Astrocyte (in vitro differentiated cells and primary cell): Measurements from ENCODE around the gene SBK3. TPM values are rescaled to one million over a fixed set of nuclear protein-coding genes. Genes with fewer than 3 reads are reported as not detected.
"Not testable (repeated sequence)": the region's sequence is repeated elsewhere in the genome, so short reads cannot be mapped to it uniquely, and the experiment has no call there.

Experiments used
- DNase-seq: peaks from one replicate; pipeline ENCODE4 v3.0.0-alpha.2; 2010; ENCODE audit warnings: low read depth
- FAIRE-seq: peaks from 2 replicates; lab custom pipeline; 2011; peaks lifted over from hg19 to GRCh38; lab: Jason Lieb, UNC
- H2AFZ ChIP-seq: 2 replicates; pipeline ENCODE4 v1.6.0; 2012; ENCODE audit warnings: low read depth, low read length, inconsistent platforms
- H3K27ac ChIP-seq: 2 replicates; pipeline ENCODE4 v1.5.1; 2011; ENCODE audit warnings: low read depth, low read length, inconsistent platforms
- H3K27me3 ChIP-seq: 2 replicates; pipeline ENCODE4 v1.6.0; 2011; ENCODE audit warnings: low read length, inconsistent platforms; ENCODE audit not compliant: insufficient read depth
- H3K36me3 ChIP-seq: 2 replicates; pipeline ENCODE4 v1.5.1; 2011; ENCODE audit warnings: low read length, inconsistent platforms; ENCODE audit not compliant: insufficient read depth
- H3K4me1 ChIP-seq: 2 replicates; pipeline ENCODE4 v1.5.1; 2011; ENCODE audit warnings: low read length, inconsistent platforms; ENCODE audit not compliant: insufficient read depth
- H3K4me2 ChIP-seq: 2 replicates; pipeline ENCODE4 v1.6.0; 2012; ENCODE audit warnings: low read length, inconsistent platforms
- H3K4me3 ChIP-seq: 2 replicates; pipeline ENCODE4 v1.5.1; 2011; ENCODE audit warnings: low read depth, mild to moderate bottlenecking, low read length, inconsistent platforms; ENCODE audit not compliant: insufficient read depth
- H3K79me2 ChIP-seq: 2 replicates; pipeline ENCODE4 v1.6.0; 2012; ENCODE audit warnings: mild to moderate bottlenecking, low read length, inconsistent platforms; ENCODE audit not compliant: insufficient read depth
- H3K9ac ChIP-seq: 2 replicates; pipeline ENCODE4 v1.6.0; 2012; ENCODE audit warnings: mild to moderate bottlenecking, low read length, inconsistent platforms
- H3K9me3 ChIP-seq: 2 replicates; pipeline ENCODE4 v1.5.1; 2012; ENCODE audit warnings: low read depth, mild to moderate bottlenecking, low read length, inconsistent platforms; ENCODE audit not compliant: insufficient read depth
- H4K20me1 ChIP-seq: 2 replicates; pipeline ENCODE4 v1.6.0; 2012; ENCODE audit warnings: low read length, inconsistent platforms; ENCODE audit not compliant: insufficient read depth
- H3K27ac Mint-ChIP-seq: one replicate; pipeline ENCODE4 v1.8.0; 2021; ENCODE audit warnings: mild to moderate bottlenecking, mixed read lengths; ENCODE audit not compliant: unreplicated experiment
- H3K27me3 Mint-ChIP-seq: one replicate; pipeline ENCODE4 v1.8.0; 2021; ENCODE audit warnings: low read depth, mixed read lengths; ENCODE audit not compliant: unreplicated experiment
- H3K36me3 Mint-ChIP-seq: one replicate; pipeline ENCODE4 v1.8.0; 2021; ENCODE audit warnings: low read depth, mixed read lengths; ENCODE audit not compliant: unreplicated experiment
- H3K4me1 Mint-ChIP-seq: one replicate; pipeline ENCODE4 v1.8.0; 2021; ENCODE audit warnings: low read depth, mixed read lengths; ENCODE audit not compliant: unreplicated experiment
- H3K4me3 Mint-ChIP-seq: one replicate; pipeline ENCODE4 v1.8.0; 2021; ENCODE audit warnings: mild to moderate bottlenecking, moderate library complexity, mixed read lengths; ENCODE audit not compliant: unreplicated experiment
- H3K9me3 Mint-ChIP-seq: one replicate; pipeline ENCODE4 v1.8.0; 2021; ENCODE audit warnings: mild to moderate bottlenecking, mixed read lengths; ENCODE audit not compliant: unreplicated experiment
- CTCF ChIP-seq: IDR thresholded peaks from 2 replicates; pipeline ENCODE4 v1.5.1; 2011; ENCODE audit warnings: low read depth, mild to moderate bottlenecking, inconsistent platforms, low read length, moderate library complexity; ENCODE audit not compliant: insufficient read depth
- EZH2 ChIP-seq: IDR thresholded peaks from 2 replicates; pipeline ENCODE4 v1.6.1; 2012; ENCODE audit warnings: mild to moderate bottlenecking, low read length, inconsistent platforms; ENCODE audit not compliant: insufficient read depth
- total RNA-seq: library from RNA; stranded (reverse); gene quantifications from 2 replicates; pipeline ENCODE4 v1.2.1, GENCODE V29; 2021

SBK3 gene
- total RNA-seq, 1 donor from 2014 or later, result 0.91 TPM

DNA sequence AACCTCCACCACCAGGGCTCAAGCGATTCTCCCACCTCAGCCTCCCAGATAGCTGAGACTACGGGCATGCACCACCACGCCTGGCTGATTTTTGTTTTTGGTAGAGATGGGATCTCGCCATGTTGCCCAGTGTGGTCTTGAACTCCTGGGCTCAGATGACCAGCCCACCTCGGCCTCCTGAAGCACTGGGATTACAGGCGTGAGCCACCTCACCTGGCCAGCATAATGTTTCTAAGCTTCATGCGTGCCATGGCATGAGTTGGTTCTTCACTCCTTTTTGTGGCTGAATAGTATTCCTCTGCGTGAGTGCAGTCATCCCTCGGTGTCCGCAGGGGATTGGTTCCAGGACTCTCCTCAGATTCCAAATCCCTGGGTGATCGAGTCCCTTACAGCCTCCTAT lies 39.5 kb upstream of the SBK3 start:
- Histone ChIP-seq H3K9ac (no peak overlapping the region), H3K4me3 (no peak overlapping the region), H3K4me2 (peak overlapping the region; percentile 88), H3K36me3 (no peaks in the 10 kb centered on the region), H3K27me3 (no peaks in the 10 kb centered on the region), H3K79me2 (peaks cover 13% of the 10 kb centered on the region), H2AFZ (no peak overlapping the region), H3K9me3 (no peaks in the 10 kb centered on the region), H3K4me1 (peaks cover 21% of the 10 kb centered on the region), H4K20me1 (peaks cover 1% of the 10 kb centered on the region), H3K27ac (no peak overlapping the region)
- Mint-ChIP-seq H3K4me1 (peaks cover 27% of the 10 kb centered on the region), H3K4me3 (no peak overlapping the region), H3K27me3 (no peaks in the 10 kb centered on the region), H3K36me3 (no peaks in the 10 kb centered on the region), H3K9me3 (no peaks in the 10 kb centered on the region), H3K27ac (peak overlapping the region; percentile 82)
- DNase-seq (no peak), FAIRE-seq (no peak)
- no peak for TF ChIP-seq EZH2
- TF ChIP-seq CTCF, result no peak

DNA sequence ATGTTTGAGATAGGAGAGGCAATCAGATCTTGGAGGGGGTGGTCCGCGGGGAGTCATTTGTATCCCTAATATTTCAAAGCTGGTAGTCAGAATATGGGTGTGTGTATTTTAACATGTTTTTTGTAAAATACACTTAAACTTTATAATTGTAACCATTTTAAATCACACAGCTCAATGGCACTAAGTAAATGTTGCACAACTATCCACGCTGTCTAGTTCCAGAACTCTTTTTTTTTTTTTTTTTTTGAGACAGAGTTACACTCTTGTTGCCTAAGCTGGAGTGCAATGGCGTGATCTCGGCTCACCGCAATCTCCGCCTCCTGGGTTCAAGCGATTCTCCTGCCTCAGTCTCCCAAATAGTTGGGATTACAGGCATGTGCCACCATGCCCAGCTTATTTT lies 38.6 kb upstream of the SBK3 start:
- H3K79me2 ChIP-seq, result peaks cover 22% of the 10 kb centered on the region
- not testable (repeated sequence) for H2AFZ ChIP-seq, H3K4me2 ChIP-seq, H3K27me3 ChIP-seq, FAIRE-seq, H3K9me3 ChIP-seq, H3K27ac Mint-ChIP-seq, H3K9me3 Mint-ChIP-seq, H3K4me3 ChIP-seq, H3K27ac ChIP-seq, H4K20me1 ChIP-seq, H3K4me3 Mint-ChIP-seq, H3K36me3 Mint-ChIP-seq, H3K36me3 ChIP-seq, H3K27me3 Mint-ChIP-seq, H3K9ac ChIP-seq, DNase-seq
- H3K4me1 Mint-ChIP-seq, result peaks cover 31% of the 10 kb centered on the region
- H3K4me1 ChIP-seq, result peaks cover 21% of the 10 kb centered on the region

DNA sequence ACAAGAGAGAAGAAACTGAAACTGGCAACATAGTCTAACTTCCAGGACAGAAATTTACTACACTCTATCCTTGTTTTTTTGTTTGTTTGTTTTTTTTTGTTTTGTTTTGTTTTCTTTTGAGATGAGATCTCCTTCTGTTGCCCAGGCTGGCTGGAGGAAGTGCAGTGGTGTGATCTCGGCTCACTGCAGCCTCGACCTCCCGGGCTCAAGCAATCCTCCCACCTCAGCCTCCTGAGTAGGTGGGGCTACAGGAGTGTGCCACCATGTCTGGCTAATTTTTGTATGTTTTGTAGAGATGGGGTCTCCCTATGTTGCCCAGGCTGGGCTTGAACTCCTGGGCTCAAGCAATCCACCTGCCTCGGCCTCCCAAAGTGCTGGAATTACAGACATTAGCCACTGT lies 36.9 kb upstream of the SBK3 start:
- H3K27ac Mint-ChIP-seq, result peak overlapping the region; percentile 48
- not testable (repeated sequence) for DNase-seq, H3K27me3 ChIP-seq, H3K27ac ChIP-seq, FAIRE-seq, H3K4me2 ChIP-seq, H3K27me3 Mint-ChIP-seq, H3K9me3 ChIP-seq, H4K20me1 ChIP-seq, H3K4me3 ChIP-seq, H3K36me3 ChIP-seq, H3K36me3 Mint-ChIP-seq, H3K9me3 Mint-ChIP-seq, H2AFZ ChIP-seq, H3K9ac ChIP-seq
- peaks cover 31% of the 10 kb centered on the region for H3K4me1 Mint-ChIP-seq
- peak overlapping the region; percentile 96 for H3K4me3 Mint-ChIP-seq
- Histone ChIP-seq H3K4me1 (peaks cover 21% of the 10 kb centered on the region), H3K79me2 (peaks cover 27% of the 10 kb centered on the region)
